GM12872 (cell line): ENCODE measurements around the gene GBP3.

Experiments
- CTCF ChIP-seq: IDR thresholded peaks from 3 replicates; pipeline ENCODE4 v1.5.1; 2011; ENCODE audit warnings: low read depth, mild to moderate bottlenecking, low read length, moderate library complexity; ENCODE audit not compliant: insufficient read depth

Gene GBP3

GRCh38 chr1:89022167-89022959, at the start of gene GBP3:
Gene GBP3, minus strand, starts transcription at chr1:89022866. Its CDS starts 2,145 bp downstream, at chr1:89020721.
- TF ChIP-seq CTCF, result no peak

- TF ChIP-seq CTCF, result no peak
Measured at GRCh38 chr1:89070509-89070908, 47.8 kb upstream of the GBP3 start.

DNA sequence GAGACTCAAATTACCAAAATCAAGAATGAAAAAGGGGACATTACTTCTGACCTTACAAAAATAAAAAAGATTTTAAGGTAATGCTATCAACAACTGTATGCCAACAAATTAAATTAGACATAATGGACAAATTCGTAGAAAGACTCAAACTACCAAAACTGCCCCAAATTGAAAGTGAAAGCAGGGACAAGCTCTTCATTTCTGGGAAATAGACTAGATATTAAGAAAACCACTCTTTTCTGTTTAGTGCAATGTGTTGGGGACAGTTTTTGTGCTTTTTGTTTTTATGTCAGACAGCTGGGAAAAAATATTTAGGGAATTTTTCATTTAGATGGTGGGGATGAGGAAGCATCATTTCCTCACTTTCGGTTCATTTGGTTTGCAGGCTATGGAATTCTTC, 47.3 kb upstream of the GBP3 start:
- TF ChIP-seq CTCF, result no peak

DNA sequence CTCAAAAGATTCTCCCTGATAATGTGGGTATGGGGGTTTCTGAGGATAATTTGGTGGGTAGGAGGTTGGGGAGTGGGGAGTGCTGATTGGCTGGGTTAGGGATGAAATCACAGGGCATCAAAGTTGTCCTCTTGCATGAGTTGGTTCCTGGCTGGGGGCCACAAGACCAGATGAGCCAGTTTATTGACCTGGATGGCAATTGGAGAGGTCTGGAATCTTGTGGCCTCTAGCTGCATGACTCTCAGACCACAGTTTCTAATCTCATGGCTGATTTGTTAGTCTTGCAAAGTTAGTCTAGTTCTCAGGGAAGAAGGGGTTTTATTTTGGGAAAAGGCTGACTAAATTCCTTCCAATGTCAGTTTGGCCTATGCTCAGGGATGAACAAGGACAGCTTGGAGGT, 45.6 kb upstream of the GBP3 start:
- no peak for TF ChIP-seq CTCF

DNA sequence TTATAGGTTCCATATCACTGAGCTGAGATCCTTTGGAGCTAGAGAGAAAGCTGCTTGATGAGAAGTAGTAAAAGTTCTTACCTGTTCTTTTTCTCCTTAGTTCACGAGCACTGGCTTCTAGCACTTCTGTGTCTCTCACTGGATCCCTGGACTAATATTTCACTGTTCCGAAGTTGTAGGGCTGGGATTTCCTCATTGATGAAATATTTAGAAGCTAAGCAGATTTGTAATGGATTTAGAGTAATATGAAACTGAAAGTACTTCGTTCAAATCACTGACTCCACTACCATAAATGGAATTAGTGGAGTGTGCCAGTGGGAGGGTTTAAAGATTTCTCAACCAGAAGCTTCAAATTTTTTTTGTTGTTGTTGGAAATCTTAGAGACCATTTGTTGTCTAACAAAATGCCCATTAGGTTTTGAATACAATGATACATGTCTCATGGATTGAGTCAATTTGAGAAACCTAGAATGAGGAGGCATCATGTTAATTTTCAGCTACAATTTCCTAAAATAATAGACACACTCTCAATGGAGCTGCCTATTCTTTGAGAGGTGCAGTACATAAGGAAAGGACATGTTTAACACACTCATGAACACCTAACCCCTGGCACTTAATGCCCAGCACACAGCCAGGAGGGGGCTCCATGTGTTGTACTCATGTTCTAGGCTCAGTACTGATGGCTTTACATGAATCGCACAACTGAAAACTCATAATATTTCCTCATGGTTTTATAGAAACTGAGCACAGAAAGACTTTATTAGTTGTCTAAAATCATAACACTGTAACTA, 42.6 kb upstream of the GBP3 start, which contains the start of gene GBP1:
Gene GBP1 (minus strand): TSS at position 130 of the 790 bp plus-strand sequence. CDS start 1,974 bp downstream, outside the sequence.
- no peak for TF ChIP-seq CTCF

DNA sequence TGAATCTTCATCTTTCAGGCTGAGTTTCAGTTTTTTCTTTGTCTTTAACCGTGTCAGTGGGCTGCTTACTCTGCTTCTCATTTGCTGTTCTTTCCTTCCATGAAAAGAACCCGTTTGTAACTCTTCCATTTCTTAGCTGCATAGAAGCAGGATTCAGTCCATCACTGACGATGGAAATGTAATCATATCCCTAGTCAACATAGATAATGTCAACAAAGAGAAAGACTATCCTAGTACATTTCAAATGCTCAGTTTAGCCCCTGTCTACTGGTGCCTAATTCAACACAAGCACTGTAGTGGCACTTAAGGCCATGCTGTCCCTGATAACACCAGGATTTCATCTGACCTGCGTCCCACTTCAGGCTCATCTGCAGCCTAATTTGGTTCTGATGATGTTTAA, 42.0 kb upstream of the GBP3 start:
- TF ChIP-seq CTCF, result no peak

GRCh38 chr1:89063094-89063493, 40.4 kb upstream of the GBP3 start:
- TF ChIP-seq CTCF, result no peak
